GM21528 (cell line): ENCODE results near the gene CTBP2.

Experiments used
- ATAC-seq: cut with Tn5 transposase; IDR thresholded peaks from one replicate; pipeline ENCODE4 v1.9.1; 2021; ENCODE audit warnings: mild to moderate bottlenecking, moderate library complexity; ENCODE audit not compliant: unreplicated experiment, low FRiP score

Gene CTBP2

DNA sequence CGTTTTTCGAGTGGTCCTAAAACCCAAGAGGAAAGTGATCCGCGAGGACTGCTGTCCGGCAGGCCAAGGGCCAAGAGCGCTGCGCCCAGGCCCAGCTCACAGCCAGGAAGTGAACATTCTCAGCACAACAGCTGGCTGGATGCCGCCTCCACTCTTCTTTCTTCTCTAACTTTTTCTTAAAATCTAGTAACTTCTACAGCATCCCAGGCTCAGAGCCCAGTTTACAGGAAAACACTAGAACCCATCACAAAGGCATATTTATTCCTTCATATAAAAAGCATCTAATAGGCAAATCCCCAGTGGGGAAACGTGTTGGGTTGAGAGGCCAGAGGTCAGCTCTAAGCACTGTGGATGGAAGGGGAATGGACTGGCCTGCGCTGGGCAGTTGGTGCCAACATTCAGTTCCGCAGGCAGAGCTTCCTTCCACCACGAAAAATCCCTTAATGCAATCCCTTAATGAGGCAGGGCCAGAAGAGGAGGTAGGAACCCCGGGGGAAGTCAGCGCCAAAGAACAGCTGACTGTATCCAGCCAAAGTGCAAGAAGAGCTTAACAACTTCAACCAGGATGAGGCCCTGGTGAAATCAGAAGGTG is 143.7 kb downstream of the CTBP2 start:
- no peak for ATAC-seq

DNA sequence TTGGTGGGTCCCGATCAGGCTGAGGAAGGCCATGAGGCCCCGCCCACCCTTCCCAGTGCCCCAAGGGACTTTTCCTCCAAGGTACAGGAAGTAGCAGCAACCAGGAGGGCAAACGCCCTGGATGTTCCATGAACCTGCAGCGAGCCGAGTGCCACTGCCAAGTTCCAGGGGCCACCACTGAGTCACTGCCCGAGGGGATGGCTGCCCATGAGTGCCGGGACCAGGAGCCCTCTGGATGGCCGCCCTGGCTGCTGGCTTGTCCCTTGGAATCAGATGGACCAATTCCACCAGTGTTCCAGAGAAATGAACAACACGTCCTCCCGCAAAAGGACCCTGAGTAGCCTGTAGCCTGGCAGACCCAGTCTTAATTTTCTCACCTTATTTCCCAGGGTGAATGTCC is 144.2 kb downstream of the CTBP2 start:
- ATAC-seq: no peak

DNA sequence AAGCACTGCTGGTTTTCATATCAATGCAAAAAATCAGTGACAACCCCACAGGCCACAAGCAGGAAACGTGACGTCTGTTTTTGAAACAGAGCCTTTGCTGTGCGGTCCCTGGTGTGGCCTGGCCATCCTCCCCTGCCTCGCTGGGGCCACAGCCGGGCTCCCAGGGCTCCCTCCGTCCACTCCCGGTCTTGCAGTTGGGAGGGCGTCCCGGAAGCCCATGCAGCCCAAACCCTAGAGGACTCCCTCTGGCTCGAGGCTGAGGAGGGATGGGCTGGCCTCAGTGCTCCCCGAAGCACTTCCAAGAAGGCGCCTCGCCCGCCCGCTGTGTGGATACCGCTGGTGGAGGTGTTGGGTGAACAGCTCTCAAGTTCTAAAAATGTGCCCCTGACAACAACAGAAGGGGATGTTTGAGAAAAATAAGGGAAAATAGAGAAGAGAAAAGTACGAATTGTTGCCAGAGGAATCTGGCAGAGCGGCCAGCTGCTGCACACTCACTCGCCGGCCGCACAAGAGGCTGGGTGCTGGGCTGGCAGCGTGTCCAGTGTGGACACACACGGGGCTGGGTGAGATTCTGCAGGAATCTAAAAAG is 144.9 kb downstream of the CTBP2 start:
- ATAC-seq: no peak

DNA sequence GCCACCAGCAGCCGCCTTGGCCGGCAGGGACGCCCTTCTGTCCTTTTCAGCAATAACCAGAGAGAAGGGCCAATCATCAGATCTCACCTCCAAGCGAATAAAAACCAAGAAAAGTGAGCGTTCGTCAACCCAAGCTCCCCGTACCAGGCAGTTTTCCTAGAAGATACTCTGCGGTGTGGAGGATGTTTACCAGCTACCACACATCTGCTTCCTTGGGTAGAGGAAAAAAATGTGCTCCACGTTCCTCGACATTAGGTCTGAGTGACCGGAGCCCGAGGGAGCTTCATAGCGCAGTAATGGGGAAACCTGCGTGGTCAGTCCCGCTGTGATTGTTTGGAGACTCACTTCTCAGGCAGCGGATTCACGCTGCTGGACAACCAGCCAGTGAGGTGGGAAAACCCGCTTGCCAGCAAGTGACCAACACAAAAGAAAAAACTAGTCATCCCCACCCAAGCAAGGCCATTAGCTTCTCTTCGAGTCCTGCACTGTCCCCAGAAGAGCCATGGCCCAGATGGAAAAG is 145.5 kb downstream of the CTBP2 start:
- ATAC-seq: no peak

DNA sequence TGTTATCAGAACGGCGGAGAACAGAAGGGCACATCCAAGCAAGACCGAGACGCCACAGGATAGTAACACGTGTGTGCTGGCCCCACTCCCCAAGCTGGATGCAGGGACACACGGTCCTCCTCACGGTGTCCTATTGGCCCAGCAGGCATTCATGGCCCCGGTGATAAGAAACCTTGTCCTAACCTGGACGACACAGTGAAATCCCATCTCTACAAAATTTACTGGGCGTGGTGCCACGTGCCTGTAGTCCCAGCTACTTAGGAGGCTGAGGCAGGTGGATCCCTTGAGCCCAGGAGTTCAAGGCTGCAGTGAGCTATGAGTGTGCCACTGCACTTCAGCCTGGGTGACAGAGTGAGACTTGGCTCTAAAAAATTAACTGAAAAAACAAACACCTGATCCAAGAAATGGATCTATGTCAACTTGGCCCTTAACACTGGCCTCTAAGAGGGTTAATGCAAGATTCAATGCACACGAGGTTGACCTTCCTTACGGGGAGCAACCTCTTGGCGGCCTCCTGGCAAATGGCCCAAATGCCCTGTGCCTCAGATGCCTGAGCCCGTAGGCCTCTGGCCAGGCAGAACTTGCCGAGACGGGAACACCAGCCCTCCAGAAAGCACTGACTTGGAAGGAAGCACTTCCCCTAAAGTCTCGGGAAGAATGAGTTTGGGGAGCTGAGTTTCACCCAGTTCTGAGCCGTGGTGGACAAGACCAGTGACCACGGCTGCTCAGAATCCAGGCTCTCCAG is 146.1 kb downstream of the CTBP2 start:
- no peak for ATAC-seq

DNA sequence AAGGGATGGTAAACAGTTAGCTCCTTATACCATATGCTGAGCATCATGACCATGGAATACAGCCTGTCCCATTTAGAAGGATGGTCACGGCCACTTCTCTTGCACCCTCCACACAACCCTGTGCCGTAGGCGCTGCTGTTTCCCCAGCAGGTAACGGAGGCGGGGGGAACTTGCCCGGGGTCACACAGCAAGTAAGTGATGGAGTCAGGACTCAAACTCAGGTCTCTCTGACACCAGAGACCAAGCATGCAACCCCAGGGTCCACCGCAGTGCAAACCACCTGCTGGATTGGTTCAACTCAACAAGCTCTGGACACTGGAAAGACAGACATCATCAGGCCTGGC is 146.9 kb downstream of the CTBP2 start:
- no peak for ATAC-seq

DNA sequence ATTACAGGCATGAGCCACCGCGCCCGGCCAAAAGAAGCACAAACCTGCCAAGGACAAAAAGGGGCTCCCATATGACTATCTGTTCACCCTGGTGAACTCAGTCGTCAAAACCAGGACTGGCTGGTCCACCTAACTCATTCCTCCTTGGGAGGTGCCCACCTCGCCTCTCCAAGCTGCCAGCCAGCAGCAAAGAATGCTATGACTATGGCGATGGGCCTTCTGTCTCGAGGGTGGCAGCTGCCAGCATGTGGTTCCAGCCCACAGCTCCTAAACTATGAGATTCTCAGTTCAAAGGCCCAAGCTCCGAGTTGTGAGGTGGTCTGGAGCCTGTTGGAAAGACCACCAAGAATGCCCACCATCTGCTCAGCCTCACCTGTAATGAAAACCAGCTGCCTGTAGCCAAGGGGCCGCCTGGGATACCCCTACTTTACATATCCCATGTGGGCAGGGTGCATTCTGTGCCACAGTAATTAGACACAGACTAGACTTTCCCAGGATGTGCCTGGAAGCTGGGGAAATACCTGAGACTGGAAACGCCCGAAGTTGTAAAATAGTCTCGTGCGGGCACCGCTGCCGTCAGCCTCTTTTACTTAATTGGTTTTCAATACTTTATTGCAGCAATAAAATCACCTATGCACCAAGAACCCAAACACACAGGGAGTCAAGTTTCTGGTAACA is 147.4 kb downstream of the CTBP2 start:
- no peak for ATAC-seq

DNA sequence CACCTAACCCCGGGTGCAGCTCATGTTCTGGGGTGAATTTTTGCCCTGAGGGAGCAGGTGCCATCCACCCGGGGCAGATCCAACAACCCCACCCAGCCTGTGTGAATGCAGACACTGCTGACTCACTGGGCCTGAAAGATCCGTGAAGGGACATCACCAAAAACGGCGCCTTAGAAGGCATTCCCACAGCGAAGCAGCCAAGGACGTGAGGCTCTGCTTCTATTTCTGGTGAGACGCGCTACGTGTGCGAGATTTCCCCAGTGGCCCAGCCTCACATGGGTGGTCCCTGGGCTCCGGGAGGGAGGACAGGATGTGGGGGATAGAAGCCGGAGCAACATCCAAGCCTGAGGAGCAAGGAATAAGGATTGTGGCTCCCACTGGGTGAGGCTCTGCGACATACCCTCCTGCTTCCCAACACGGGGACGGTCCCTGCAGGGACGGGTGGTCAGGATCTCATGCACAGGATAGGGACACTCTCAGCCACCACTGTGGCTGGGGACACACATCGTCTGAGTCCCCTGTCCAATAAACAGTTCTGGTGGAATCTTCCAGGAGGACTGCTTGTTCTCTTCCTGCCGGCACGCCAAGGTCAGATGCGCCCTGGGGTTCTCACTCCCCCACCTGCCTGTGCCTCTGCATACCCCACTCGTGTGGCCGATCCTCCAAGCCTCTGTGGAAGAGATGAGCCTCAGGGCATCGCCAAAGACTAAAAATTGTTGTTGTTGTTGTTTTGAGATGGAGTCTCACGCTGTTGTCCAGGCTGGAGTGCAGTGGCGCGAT is 148.2 kb downstream of the CTBP2 start:
- ATAC-seq: no peak

DNA sequence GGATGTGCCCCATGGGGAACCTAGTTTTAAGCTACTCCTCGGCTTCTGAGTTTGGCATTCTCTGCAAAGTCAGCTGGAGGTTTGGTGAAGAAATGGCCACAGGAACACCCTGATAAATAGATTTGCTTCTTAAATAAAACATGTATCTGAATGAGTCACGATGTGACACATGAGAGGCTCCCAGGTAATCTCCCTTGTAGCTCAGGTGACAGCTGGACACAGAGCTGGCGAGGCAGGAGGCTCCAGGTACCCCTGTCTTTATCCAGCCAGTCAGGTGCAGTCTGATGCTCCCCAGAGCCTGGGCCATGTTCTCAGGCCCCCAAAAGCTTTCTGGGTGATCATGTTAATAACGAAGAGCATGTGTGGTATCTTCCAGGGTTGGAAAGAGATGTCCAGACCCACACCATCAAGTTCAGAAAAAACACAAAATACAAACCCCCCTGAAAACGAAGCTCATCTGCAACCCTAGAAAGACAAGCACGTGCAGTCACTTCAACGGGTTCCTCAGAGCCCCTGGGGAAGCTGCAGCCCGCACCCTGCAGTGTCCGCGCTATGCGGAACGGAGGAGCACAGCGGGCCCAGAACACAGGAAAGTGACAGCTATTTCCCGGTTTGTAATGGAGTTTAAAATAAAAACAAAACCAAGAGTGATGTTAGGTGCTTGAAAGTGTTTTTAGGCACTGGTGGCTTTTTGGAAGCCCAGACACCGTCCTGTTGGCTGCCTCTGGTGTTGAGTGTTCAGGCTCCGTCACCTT is 149.0 kb downstream of the CTBP2 start:
- no peak for ATAC-seq

DNA sequence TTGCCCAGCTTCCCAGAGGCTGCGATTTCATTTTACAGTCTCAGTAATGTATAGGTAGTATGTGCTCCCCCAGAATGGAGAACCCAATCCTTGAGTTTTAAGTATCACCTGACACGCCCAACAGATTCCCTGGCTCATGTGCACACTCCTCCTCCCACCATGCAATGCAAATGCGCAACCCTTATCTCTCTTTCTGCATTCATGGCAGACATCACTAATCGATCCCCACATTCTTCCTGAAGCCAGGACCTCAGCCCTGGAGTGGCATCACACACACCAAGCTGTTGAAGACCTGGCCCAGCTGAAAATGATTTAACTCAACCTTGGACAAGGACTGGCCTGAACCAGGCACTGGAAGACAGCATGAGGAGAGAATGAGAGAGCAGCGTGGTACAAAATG is 150.0 kb downstream of the CTBP2 start:
- no peak for ATAC-seq

DNA sequence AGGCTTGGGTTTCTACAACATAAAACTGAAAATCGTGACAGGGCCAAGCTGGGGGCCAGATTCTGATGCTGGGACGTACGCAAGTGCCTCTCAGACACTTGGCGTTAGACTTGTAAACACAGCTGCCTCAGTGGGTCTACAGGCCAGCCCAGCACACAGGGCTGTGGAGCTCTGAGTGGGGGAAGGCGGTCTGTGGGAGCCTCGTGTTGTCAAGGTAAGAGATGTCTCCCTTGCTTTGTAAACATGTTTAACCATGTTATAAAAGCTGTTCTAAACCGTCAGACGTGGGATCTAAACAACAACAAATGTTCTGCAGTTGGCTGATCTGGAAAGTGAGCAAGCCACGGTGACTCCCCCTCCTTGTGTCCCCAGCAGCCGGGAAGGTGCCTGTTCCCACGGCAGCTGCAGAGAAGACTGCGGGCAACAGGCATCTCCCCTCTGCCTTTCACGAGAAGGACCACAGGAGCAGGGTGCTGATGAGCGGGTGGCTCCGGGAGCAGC is 150.7 kb downstream of the CTBP2 start:
- no peak for ATAC-seq

DNA sequence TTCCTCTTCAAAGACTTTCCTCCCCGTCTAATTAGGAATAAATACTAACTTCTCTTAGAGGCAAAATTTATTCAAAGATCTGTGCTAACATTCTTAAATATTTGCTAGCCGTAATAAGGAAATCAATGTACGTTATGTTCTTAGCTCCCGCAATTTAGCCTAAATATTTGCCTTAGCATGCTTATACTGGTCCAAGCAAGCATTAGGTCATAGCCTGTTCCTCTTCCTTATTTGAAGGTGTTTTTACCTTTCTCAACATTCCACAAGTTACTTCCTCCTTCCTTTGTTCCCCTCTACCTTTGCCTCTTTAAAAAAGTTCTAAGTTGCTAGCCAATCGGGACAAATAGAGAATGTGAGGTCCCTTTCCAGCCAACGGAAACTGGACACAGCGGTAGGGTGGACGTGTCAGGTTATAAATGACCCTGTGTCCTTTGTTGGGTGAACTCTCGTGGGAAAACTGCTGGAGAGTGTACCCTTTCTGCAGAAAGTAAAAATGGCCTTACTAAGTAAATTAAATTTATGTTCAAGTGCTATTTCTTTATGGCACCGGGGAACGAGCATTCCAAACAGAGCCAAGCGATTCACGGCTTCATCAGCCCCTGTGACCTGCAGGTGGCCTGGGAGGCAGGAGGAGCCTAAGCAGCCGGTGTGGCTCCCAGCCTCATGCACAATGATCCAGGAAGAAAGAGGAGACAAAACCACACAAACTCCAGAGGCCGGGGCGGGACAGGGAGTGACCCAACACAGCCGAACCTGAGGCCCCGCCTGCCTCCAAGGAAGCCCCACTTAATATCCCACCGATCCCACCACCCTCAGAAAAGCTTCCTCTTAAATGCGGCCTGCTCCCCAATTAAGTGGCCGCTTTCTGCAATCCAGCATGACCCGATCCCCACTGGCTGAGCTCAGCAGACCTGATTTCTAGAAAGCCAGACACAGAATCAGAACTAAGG is 151.4 kb downstream of the CTBP2 start:
- no peak for ATAC-seq

DNA sequence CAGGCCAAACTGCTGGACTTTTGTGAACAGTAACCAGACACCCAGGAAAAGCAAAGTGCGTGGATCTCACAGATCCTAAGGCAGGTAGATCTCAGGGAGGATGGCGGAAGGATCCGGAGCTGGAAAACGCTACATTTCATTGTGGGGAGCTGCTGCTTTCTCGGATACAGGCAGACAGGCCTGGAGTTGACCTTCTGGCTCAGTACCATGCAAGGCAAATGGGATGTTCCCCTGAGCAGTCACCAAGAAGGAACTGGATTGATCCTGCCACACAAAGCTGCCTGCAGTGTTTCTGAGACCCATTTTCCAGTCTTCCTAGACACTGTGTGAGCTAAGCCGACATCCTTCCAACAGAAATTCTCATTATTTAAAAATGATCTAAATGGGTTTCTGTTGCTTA is 152.9 kb downstream of the CTBP2 start:
- ATAC-seq: no peak

DNA sequence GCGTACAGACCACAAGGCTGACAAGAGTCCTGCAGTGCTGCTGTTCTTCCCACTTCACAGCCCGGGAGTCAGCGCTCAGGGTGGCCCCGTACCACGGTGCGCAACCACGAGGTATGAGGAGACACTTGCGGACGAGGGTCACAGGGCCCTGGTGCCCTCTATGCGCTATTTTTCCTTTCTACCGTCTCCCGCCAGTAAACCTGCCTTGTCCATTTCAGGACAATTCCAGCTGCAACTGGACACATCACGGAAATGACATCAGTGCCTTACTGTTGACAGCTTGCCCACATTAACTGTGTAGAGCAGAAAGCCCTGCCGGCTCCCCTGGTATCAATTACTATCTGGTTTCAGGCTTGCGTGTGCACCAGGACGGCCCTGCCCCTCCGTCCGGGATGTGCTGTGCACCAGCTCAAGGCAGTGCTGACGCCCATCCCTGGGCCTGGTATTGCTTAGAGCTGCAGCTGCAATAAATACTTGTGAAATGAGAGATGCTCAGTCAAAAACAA is 153.4 kb downstream of the CTBP2 start:
- ATAC-seq: no peak

DNA sequence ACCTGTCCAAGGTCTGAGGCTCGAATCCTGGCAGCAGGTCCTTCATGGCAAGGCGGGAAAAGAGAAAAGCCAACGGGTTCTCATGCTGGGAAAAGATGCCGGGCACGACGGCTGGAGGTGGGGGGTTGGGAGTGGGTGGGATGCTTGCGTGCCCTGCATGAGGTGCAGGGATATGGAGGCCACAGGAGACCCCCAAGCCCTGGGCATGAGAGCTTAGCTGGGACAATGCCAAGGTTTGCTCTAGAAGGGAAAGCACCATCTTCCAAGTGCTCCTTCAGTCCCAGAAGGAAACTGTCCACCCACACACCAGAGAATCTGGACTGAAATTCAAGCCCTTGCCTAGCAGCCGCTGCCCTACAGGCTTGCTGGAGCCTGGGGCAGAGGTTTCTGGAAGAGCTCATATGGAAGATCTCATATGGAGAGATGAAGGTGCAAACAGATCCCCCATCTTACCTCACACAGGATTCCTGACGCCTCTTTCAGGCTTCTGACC is 154.1 kb downstream of the CTBP2 start:
- no peak for ATAC-seq

DNA sequence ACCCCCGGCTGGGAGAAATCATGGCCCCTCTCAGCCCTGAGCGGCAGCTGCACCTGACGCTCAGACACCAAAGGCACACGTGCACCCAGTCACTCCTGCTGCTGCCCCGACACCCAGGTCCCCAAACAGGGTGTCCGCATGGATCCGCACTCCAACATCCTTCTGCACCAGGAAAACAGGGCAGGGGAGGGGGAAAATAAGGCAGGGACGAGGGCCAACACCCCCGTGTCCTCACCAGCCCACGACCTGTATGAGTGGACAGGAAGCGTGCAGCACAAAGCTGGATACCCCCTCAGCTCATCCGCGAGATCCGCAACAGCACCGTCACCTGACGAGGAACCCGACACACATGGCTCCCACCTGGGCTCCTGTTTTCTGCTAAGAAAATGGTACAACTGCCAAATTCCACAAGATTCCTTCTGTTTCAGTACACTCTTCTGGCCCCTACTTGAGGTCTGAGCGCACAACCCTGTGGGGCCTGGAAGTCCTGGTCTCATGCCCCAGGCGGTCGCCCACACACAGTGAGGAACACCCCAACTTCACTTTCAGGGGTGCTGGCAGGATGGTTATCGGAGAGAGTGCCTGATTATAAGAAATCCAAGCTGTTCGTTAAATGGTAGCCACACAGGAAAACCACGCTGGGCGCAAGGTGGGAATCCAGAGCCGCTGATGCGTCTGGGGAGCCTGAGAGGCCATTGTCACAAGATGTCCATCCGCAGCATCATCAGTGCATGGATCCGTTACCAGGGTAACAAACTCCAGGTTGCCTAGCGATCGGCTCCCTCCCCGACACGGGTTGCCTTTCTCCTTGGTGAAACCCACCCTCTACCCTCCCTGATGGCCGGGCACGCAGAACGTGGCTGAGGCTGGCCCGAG is 154.8 kb downstream of the CTBP2 start:
- ATAC-seq: no peak

DNA sequence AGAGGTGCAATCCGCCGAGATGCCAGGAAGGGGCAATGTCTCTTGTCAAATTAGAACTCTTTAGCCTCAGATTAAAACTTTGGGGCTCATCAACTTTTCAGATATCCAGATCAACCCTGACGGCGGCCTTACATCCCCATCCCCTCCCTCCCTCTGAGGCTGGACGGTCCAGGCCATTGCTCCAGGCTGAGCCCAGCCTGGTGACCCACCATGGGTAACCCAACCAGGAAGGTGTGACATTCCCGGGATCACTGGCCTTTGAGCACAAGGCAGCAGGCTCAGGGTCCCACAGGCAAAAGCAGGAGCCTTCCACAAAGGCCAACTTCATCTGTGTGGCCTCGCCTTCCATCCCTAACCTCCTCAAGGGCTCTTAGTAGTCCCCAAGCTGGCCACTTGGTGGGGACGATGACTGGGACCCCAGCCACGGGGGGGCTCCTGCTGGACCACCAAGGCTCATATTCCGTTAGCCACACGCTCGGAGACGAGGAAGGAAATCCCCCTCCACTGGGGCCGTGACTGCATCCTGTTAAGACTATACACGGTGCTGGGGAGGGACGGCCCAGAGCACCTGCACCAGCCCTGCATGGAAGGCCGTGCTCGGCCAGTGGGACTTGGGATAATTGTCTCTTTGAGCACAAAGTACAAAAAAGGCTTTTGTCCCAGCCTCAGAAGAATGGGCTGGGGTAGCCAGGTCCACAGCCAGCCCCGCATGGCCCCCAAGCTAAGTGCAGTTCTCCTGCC is 155.6 kb downstream of the CTBP2 start:
- ATAC-seq: no peak
